HG03045 (cell line): ENCODE measurements around the gene RCE1.

Source experiments
- ATAC-seq: cut with Tn5 transposase; IDR thresholded peaks from one replicate; pipeline ENCODE4 v1.9.1; 2021; ENCODE audit warnings: mild to moderate bottlenecking, moderate library complexity; ENCODE audit not compliant: unreplicated experiment

The RCE1 gene

GRCh38 chr11:66856496-66857233 is 13.4 kb downstream of the RCE1 start, which contains the start of gene LRFN4:
Gene LRFN4, plus strand, starts transcription at chr11:66857064. Its CDS starts 681 bp downstream, at chr11:66857745.
- ATAC-seq, result peak; percentile 37

DNA sequence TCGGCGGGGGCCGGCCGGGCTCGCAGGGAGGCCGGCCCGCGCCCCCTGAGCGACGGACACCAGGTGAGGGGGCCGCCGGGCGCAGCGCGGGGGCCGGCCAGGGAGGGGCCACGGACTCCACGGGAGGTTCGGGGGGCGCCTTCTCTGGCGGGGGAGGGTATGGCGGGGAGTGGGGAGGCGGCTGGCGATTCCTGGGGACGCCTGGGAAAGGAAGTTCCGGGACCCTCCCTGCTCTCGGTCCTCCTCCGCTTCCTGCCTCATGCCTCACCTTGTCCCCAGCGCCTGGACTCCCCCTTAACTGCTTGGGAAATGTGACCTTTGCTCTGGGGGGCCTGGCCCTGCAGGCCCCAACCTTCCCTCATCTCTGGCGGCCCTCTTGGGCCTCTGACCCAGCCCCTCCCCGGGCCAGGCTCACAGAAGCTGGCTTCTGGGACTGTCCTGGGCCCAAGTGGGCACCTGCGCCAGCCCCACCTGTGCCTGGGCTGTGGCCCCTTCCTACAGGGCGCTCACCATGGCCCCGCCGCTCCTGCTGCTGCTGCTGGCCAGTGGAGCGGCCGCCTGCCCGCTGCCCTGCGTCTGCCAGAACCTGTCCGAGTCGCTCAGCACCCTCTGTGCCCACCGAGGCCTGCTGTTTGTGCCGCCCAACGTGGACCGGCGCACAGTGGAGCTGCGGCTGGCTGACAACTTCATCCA is 14.1 kb downstream of the RCE1 start:
- no peak for ATAC-seq

DNA sequence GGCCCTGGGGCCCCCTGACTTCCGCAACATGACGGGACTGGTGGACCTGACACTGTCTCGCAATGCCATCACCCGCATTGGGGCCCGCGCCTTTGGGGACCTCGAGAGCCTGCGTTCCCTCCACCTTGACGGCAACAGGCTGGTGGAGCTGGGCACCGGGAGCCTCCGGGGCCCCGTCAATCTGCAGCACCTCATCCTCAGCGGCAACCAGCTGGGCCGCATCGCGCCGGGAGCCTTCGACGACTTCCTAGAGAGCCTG is 14.6 kb downstream of the RCE1 start:
- ATAC-seq, result no peak

GRCh38 chr11:66858186-66858938 is 15.1 kb downstream of the RCE1 start:
- no peak for ATAC-seq

DNA sequence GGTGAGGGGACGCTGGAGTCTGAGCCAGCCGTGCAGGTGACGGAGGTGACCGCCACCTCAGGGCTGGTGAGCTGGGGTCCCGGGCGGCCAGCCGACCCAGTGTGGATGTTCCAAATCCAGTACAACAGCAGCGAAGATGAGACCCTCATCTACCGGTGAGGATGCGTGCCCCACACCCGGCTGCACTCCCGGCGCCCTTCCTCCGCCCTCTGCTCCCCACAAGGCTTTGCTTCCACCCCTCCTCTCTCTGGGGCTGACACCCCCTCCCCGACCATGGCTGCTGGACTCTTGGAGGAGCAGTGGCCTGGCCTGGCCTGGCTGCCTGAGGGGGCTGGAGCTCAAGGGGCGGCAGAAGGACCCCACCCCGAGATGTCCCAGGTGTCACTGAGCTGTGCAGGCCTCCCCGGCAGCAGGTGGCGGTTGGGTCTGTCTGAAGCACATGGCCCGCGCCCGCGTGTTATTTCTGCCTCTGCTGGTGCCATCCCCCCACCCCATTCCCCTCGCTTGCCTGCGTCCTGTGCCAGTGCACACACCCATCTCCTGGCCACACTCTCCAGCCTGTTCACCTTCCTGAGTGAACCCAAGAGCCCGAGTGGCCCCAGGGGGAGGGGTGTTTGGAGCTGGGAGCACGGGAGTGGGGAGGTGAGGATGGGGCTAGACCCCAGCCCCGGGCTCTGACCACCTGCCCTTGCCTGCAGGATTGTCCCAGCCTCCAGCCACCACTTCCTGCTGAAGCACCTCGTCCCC is 15.9 kb downstream of the RCE1 start:
- ATAC-seq, result no peak

- ATAC-seq, result no peak
Measured at GRCh38 chr11:66859686-66860448, 16.6 kb downstream of the RCE1 start.

- no peak for ATAC-seq
Measured at GRCh38 chr11:66860449-66860831, 17.2 kb downstream of the RCE1 start.

DNA sequence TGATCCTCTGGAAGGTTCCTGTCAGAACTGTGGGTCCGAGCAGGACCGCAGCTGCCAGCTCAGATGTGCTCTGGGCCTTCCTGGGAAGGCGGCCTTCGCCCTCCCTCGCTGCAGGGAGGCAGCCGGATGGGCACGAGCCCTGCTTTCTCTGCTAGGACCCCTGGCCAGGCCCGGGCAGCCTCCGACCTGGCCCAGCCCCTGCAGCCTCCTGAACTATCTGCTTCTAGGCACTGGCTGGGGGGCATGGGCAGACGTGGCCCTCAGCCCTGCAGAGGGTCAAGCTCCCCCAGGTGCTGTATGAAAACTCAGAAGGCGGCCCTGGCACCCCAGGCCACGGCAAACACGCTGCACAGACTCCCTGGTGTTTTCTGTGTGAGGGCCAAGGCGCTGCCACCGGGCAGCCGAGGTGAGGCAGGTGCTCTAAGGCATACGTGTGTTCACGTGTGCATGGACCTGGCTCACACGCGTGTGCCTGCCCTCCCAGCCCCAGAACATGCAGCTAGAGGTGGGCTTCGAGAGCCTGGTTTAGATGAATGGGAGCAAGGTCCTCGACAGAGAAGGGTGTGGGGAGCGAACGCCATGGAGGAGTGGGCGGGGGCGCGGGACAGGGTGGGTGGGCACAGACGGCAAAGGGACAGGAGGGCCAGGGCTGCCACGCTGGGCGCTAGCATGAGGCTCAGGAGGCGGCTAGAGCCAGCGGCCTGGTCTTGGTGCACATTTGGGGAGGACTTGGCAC is 18.0 kb downstream of the RCE1 start:
- ATAC-seq, result no peak

GRCh38 chr11:66861774-66862558 is 18.7 kb downstream of the RCE1 start:
- ATAC-seq, result no peak

DNA sequence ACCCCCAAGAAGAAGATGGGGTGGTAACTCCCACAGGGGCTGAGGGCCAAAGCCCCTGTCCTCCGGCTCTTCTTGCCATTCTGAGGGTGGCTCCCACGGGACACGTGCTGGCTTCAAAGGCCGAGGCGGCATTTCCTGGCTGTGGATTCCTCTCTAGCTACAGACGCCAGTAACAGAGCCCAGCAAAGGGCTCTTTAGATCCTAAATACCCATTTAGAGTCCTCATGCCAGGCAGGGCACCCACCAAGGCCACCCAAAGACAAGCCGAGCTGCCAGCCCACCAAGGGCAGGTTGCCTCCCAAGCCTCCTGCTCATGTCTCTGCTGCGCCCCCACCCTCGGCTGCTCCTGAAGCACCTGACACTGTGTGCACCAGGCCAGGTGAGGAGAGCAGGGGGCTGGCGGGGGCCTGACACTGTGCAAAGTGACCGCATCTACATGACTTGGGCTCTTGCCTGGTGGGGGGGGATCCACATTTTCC is 19.4 kb downstream of the RCE1 start:
- ATAC-seq, result no peak

DNA sequence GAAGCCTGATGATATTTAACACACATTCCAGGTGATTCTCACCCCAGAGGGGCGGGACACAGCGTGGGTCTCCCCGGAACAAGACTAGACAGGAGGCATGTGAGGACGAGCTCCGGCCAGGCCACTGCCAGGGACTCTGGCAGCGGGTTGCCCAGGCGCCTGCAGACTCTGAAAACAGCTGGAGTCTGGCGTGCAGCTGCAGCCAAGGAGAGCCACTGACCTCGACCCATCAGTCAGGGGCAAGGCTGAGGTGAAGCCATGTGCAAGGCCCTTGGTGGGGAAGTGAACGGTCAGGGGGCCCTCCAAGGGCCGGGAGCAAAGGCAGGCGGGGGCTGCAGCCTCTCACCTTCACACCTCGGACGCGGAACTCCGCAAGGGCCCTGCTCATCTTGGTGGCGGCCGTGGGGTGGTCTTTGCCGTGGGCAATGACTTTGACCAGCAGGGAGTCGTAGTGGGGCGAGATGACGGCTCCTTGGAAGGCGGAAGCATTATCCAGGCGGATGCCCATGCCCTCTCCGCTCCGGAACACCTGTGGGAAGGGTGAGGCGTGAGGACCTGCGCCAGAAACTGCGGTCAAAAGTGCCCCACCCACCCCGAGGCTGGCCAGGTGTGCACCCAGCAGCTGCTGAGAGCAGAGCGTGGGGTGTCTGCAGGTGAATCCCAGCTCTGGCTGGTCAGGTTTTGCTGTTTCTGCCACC is 20.3 kb downstream of the RCE1 start:
- no peak for ATAC-seq

DNA sequence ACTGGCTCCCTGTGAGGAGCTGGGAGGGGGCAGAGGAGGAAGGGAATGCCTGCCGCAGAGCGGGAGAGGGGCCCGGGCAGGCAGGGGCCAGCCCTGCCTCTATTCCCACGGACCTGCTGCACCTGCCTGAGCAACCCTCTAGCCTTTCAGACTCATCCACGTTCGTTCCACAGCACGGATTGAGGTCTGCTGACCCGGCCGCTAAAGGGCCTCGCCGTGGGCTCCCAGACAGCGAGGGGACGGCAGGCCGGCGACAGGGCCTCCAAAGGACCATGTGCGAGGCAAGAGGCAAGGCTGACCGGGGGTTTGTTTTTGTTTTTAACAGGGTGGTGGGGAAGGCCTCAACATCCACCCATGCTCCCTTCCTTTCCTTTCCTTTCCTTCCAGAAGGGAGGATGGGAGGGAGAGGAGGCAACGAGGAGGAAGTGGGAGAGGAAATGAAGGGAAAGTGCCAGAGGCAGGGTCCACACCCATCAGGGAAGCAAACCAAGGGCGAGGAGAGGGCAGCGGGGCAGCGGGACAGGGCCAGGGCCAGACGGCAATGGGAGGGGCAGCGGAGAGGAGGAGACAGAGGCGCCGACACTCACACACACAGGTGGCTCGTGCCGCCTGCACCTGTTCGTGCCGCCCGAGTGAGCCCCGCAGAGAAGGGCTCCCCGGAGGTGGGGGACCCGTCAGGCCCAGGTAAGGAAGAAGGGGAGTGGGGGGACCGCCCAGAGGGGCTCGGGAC is 21.1 kb downstream of the RCE1 start:
- ATAC-seq, result no peak

- no peak for ATAC-seq
Measured at GRCh38 chr11:66864924-66865697, 21.9 kb downstream of the RCE1 start.

DNA sequence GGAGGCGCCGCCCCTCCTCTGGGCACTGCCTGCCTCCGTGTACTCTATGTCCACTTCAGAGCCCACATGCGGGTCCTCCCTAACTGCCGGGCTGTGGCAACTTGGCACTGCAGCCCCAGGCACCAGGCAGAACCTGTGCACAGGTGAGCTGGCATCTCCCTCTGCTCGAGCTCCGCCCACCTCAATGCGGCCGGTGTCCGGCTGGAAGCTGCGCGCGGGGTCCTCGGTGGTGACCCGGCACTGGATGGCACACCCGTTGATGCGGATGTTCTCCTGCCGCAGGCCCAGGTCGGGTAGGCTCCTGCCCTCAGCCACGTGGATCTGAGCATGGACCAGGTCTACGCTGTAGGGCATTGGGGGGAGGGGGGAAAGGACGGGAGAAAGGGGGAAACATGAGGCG is 22.8 kb downstream of the RCE1 start:
- ATAC-seq, result no peak

DNA sequence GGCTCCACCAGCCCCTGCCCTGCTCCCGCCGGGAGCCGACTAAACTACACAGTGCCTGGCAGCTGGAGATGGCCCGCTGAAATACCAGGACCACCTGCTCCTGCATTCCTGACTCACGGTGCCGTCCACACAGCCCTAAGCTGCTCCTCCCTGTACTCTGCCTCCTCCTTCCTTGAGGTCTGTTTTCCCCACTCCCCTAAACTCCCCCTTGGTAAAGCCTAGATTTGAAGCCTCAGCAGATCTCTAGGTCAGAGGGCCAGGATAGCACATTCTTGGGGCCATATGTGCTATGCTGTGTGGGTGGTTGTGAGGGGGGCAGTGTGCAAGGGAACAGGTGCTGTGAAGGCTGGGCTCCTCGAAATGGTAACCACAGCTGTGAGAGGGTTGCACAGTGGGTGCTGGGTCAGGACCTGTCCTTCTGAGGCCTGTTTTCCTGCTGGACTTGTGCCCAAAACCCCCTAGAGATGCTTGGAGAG is 23.3 kb downstream of the RCE1 start:
- ATAC-seq, result no peak

DNA sequence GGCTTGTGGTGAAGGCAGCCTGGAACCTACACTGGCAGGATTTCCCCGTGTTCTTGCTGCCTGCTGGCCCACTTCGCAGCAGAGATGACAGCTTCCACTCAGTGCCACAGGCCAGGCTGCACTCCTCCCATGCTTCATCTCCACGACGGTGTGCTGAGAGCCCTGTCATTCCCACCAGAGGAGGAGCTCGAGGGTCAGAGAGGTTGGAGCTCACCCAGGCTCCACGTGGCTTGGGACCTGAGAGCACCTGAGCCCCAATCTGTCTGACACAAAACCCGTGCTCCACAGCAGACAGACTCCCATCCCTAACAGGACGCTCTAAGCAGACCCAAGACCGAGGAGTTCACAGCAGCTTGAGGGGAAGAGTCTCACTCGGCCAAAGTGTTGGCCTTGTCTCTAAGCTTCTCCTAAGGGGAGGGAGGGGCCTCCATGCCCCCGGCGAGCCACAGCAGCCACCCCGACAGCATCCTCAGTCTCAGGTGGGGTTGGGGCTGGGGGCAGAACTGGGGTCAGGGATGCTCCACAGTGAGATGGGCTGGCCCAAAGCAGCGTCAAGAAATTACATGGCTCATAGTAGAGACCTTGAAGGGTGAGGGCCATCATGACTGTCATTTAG is 24.3 kb downstream of the RCE1 start:
- no peak for ATAC-seq
